SJSA1 (cell line): ENCODE results near the gene KLHL36. TPM values are rescaled to one million over a fixed set of nuclear protein-coding genes. Genes with fewer than 3 reads are reported as not detected.
A peak's percentile ranks its signal among the peaks of the same experiment; 100 is the strongest.

Experiments
- DNase-seq, 2 experiments: peaks; one replicate each; pipeline ENCODE4 v3.0.0-alpha.2; 2015 to 2020; ENCODE audit warnings: low spot score in 2 of 2, low read depth in 1 of 2
- H3K27ac ChIP-seq: fragments of 250-450 bp; sonication (Bioruptor Pico); 2 replicates; pipeline ENCODE4 v1.5.1; 2020; ENCODE audit warnings: mild to moderate bottlenecking, moderate library complexity
- H3K27me3 ChIP-seq: fragments of 250-450 bp; sonication (Bioruptor Pico); replicated peaks from 2 replicates; pipeline ENCODE4 v1.5.1; 2020; ENCODE audit warnings: mild to moderate bottlenecking, moderate library complexity
- H3K36me3 ChIP-seq: fragments of 250-450 bp; sonication (Bioruptor Pico); 2 replicates; pipeline ENCODE4 v1.5.1; 2020; ENCODE audit warnings: mild to moderate bottlenecking
- H3K4me1 ChIP-seq: fragments of 250-450 bp; sonication (Bioruptor Pico); replicated peaks from 2 replicates; pipeline ENCODE4 v1.6.1; 2021; ENCODE audit warnings: mild to moderate bottlenecking
- H3K4me3 ChIP-seq: fragments of 250-450 bp; sonication (Bioruptor Pico); 2 replicates; pipeline ENCODE4 v1.5.1; 2020; ENCODE audit warnings: mild to moderate bottlenecking
- H3K9me3 ChIP-seq: fragments of 250-450 bp; sonication (Bioruptor Pico); replicated peaks from 2 replicates; pipeline ENCODE4 v1.5.1; 2020; ENCODE audit warnings: mild to moderate bottlenecking
- total RNA-seq: library from RNA; depleted of rRNA; stranded (reverse); fragments of >200 nt; shearing (Covaris generic); gene quantifications from 2 replicates; pipeline ENCODE4 v1.2.3, GENCODE V29; 2014

Gene KLHL36
- total RNA-seq, 1 experiment from 2014 or later: 45.8 TPM

DNA sequence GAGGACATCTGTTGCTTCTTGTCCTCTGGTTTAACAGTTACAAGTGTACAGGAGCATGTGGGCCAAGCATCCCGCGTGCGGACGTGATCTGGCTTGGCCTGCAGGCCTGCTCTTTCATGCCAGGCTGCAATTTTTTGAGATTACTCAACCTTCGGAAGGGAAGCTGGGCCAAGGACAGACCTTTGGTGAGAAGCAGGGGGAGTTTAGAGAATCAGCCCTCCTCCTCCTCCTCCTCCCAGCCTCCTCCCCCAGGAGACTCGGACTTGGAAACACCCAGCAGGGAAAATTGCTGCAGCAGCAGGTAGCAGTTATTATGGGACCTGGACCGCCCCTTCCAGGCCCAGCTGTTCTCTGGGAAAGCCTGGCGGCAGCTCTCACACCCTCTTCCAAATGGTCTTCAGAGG lies 5.1 kb upstream of the KLHL36 start:
- Histone ChIP-seq H3K27me3 (no peaks in the 10 kb centered on the region), H3K36me3 (no peaks in the 10 kb centered on the region), H3K4me1 (peaks cover 42% of the 10 kb centered on the region), H3K9me3 (no peaks in the 10 kb centered on the region), H3K4me3 (no peak overlapping the region), H3K27ac (peak overlapping the region; percentile 67)
- DNase-seq: peak; percentile 76 to 83

DNA sequence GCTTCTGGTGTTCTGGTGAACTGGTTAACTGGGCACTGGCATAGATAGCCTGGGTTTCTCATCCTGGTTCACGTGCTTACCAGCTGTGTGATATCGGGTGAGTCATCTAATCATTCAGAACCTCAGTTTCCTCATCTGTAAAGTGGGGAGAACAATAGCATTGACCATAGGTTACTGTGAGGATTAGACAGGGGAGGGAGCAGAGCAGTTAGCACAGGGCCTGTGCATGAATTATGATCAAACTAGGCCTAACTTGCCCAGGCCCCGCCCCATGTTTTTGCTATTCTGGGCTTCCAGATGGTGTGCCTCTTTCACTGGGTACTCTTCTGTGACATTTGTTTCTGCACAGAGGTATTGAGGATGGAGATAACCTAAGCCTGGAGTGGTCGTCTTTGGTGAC lies 4.6 kb upstream of the KLHL36 start:
- H3K9me3 ChIP-seq: no peaks in the 10 kb centered on the region
- no peaks in the 10 kb centered on the region for H3K27me3 ChIP-seq
- no peaks in the 10 kb centered on the region for H3K36me3 ChIP-seq
- DNase-seq: no peak
- H3K27ac ChIP-seq: peak overlapping the region; percentile 67
- H3K4me1 ChIP-seq: peaks cover 43% of the 10 kb centered on the region
- no peak overlapping the region for H3K4me3 ChIP-seq

DNA sequence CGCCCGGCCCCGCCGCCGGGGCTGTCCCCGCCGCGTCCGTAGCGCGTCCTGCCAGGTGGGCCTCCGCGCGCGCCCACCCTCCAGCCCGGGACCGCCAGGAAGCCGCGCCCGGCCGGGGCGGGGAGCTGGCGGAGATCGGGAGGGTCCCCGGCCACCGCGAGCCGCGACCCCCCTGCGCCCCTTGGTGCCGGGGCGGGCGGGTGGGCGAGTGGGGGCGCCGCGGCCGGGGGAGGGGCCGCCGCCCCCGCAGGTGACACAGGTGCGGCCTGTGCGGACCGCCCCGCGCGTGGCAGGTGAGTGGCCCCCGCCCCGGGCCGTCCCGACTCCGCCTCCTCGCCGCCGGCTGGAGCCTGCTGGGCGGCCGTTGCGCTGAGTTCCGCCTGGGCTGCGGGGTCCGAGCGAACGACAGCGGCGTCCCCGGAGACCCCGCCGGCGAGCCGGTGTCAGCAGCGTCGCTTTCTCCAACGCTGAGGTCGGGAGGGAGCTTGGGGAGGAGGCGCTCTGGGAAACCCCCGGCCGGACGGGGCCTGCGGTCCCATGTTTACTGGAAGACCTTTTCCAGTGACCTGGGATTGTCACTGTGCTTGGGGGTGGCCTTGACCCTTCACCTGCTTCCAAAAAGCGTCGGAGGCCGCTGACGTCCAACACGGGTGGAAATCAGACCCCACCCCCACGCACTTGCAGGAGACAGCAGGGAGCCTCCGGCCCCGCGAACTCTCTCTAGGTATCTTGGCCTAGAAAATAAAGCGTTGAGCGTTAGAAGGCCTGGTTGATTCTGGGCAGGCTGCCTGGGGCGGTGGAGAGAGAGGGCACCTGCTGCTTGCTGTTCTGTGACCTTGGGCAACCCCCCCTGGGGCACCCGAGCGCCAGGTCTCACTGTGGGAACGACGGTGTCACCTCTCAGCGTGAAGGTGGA lies 542 bp downstream of the KLHL36 start:
- peak in 1 of 2 experiments; percentile 23 for DNase-seq
- Histone ChIP-seq H3K9me3 (no peaks in the 10 kb centered on the region), H3K27ac (no peak overlapping the region), H3K27me3 (no peaks in the 10 kb centered on the region), H3K36me3 (peaks cover 34% of the 10 kb centered on the region), H3K4me1 (peaks cover 32% of the 10 kb centered on the region), H3K4me3 (peak overlapping the region; percentile 65)

DNA sequence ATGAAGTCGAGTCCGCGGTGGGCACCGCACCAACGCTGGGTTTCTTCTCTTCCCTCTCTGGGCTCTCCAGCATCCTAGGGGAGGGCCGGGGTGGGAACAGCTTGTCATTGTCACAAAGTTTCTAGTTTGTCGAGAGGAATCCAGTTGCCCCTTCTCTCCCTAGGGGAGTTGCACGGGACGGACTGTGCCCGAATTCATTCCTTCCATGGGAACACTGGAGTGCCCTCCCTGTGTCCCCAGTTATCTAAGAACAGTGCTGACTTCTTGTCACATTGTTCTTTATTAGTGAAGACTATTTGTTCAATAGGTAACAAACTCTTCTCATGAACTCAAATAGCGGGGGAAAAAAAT lies 1.2 kb downstream of the KLHL36 start:
- Histone ChIP-seq H3K4me3 (peak overlapping the region; percentile 65), H3K36me3 (peaks cover 40% of the 10 kb centered on the region), H3K27ac (no peak overlapping the region), H3K27me3 (no peaks in the 10 kb centered on the region), H3K4me1 (peaks cover 27% of the 10 kb centered on the region), H3K9me3 (no peaks in the 10 kb centered on the region)
- no peak for DNase-seq

DNA sequence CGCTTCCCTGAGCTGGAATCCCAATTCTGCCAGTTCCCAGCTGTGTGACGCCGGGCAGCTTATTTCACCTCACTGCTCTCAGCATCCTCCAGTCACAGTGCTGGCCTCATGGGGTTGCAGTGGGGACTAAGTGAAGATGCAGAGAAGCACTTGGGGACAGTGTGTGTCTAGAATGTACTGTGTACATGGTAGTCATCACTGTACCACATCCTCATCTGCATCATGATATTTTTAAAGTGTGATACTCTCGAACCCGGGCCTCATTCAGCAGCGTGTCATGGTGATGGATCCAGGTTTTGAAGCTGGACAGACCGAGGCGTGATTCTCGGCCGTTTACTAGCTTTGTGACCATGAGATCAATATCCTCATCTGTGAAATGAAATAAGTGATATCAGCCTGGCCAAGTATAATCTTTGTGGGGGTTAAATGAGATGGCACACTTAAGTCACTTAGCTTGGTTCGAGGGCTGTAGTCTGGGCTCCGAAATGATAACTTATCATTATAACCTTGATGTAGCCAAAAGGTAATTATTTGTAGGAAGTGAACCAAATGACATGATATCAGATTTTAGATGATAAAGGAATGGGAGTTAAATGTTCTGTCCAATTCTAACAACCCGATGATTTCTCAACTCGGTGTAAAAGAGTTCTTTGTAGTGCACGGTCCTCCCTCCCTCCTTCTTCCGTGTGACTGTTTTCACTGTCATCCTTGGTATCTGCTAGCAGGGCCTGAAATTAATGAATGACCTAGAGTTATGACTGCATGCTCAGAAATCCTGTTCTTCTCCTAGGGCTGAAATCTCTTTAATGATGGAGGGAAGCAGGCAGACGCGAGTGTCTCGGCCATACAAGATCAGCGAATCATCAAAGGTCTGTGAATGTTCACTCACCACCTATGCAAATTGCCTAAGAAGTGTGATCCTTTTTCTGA lies 2.0 kb downstream of the KLHL36 start:
- Histone ChIP-seq H3K4me3 (no peak overlapping the region), H3K36me3 (peaks cover 45% of the 10 kb centered on the region), H3K4me1 (peaks cover 26% of the 10 kb centered on the region), H3K27ac (no peak overlapping the region), H3K27me3 (no peaks in the 10 kb centered on the region), H3K9me3 (no peaks in the 10 kb centered on the region)
- DNase-seq: peak in 1 of 2 experiments; percentile 12

DNA sequence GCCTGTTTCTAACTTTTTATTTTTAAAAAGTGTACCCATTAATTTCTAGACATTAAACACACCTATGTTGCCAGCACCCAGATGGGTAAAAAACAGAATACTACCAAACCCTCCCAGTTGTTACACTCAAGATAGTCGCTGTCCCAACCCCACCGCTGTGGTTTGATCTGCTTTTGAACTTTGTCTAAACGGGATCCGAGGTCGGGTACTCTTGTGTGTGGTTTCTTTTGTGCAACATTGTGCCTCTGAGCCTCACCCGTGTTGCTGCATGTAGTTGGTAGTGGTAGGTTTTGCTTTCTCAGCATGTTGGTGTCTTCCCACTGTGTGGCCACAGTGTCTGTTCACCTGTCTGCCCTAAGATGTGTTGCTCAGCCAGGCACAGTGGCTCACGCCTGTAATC lies 4.3 kb downstream of the KLHL36 start:
- Histone ChIP-seq H3K27me3 (no peaks in the 10 kb centered on the region), H3K4me3 (no peak overlapping the region), H3K9me3 (no peaks in the 10 kb centered on the region), H3K27ac (no peak overlapping the region), H3K4me1 (peaks cover 22% of the 10 kb centered on the region), H3K36me3 (peaks cover 54% of the 10 kb centered on the region)
- no peak for DNase-seq

DNA sequence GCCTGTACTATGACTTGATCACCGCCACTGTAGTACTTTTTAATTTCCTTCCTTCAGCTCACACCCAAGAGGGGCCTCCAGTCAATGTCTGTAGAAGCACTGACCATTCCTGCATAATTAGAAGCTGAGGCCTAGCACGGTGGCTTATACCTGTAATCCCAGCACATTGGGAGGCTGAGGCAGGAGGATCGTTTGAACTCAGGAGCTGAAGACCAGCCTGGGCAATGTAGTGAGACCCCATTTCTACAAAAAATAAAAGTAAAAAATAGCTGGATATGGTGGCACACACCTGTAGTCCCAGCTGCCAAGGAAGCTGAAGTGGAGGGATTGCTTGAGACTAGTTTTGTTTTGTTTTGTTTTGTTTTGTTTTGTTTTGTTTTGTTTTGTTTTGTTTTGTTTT lies 5.9 kb downstream of the KLHL36 start:
- H3K9me3 ChIP-seq: no peaks in the 10 kb centered on the region
- no peak for DNase-seq
- H3K27me3 ChIP-seq: no peaks in the 10 kb centered on the region
- no peak overlapping the region for H3K4me3 ChIP-seq
- H3K4me1 ChIP-seq: peaks cover 10% of the 10 kb centered on the region
- H3K36me3 ChIP-seq: peaks cover 66% of the 10 kb centered on the region
- no peak overlapping the region for H3K27ac ChIP-seq

DNA sequence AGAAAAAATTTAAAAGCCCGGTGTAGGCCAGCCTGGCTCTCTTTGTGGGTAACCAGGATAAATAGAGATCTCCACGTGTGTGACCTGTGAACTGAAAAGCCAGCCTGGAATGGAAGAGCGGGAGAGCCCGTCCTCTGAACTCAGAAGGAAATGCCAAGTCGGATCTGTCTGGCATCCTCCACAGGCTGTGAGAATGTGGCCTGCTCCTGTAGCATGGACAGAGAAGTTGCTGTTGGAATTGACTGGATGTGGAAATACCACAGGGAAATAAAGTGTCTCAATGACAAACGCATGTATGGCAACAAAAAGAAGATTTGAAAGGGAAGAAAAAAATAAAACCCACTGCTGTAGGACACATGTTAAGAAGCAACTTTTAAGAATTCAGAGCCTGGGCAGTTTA lies 6.7 kb downstream of the KLHL36 start:
- H3K27ac ChIP-seq: no peak overlapping the region

DNA sequence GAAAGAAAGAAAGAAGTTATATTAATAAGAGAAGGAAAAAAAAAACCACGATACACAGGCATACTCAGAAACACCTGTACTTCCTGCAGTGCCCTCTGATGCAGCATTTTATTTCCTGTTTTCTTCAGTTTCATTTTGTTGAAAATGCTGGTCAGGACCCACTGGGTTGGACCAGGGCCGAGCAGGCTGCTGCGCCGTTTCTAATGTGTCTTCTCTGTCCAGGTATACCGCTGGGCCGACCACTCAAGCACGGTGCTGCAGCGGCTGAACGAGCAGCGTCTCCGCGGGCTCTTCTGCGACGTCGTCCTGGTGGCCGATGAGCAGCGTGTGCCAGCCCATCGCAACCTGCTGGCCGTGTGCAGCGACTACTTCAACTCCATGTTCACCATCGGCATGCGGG lies 8.3 kb downstream of the KLHL36 start:
- peaks cover 12% of the 10 kb centered on the region for H3K4me1 ChIP-seq
- no peak for DNase-seq
- no peaks in the 10 kb centered on the region for H3K9me3 ChIP-seq
- H3K27me3 ChIP-seq: no peaks in the 10 kb centered on the region
- H3K4me3 ChIP-seq: no peak overlapping the region
- no peak overlapping the region for H3K27ac ChIP-seq
- H3K36me3 ChIP-seq: peaks cover 78% of the 10 kb centered on the region

More for the DNA sequence above, 6.7 kb downstream of the KLHL36 start:
- Histone ChIP-seq H3K27me3 (no peaks in the 10 kb centered on the region), H3K9me3 (no peaks in the 10 kb centered on the region), H3K4me3 (no peak overlapping the region), H3K36me3 (peaks cover 71% of the 10 kb centered on the region), H3K4me1 (peaks cover 6% of the 10 kb centered on the region; the same call in 1 of the 2 replicates)
- no peak for DNase-seq

DNA sequence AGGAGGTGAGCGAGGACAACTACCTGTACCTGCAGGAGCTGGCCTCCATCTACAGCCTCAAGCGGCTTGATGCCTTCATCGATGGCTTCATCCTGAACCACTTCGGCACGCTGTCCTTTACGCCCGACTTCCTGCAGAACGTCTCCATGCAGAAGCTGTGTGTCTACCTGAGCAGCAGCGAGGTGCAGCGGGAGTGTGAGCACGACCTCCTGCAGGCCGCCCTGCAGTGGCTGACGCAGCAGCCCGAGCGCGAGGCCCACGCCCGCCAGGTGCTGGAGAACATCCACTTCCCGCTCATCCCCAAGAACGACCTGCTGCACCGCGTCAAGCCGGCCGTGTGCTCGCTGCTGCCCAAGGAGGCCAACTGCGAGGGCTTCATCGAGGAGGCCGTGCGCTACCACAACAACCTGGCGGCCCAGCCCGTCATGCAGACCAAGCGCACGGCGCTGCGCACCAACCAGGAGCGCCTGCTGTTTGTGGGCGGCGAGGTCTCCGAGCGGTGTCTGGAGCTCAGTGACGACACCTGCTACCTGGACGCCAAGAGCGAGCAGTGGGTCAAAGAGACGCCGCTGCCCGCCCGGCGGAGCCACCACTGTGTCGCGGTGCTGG lies 9.0 kb downstream of the KLHL36 start:
- H3K36me3 ChIP-seq: peaks cover 79% of the 10 kb centered on the region
- no peaks in the 10 kb centered on the region for H3K9me3 ChIP-seq

DNA sequence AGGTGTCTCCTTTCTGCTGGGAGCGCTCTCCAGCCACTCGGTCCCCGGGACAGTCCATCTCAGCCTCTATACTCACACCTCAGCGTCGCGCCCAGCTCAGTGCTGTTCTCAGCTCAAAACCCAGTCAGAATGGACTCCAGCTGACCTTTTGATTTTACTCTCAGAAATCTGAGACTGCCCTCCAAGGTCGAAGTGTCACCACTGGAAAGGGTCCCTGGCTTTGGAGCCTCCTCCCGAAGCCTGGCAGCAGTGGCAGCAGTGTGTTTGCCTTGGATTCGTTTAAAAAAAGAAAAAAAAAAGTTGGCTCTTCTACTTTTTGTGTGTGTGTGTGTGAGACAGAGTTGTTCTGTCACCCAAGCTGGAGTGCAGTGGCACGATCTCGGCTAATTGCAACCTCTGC lies 10.4 kb downstream of the KLHL36 start:
- Histone ChIP-seq H3K36me3 (peaks cover 73% of the 10 kb centered on the region), H3K9me3 (no peaks in the 10 kb centered on the region), H3K27me3 (no peaks in the 10 kb centered on the region), H3K27ac (no peak overlapping the region), H3K4me3 (no peak overlapping the region), H3K4me1 (peaks cover 32% of the 10 kb centered on the region)
- DNase-seq: no peak

More for the DNA sequence above, 9.0 kb downstream of the KLHL36 start:
- no peak for DNase-seq
- Histone ChIP-seq H3K4me1 (peaks cover 19% of the 10 kb centered on the region), H3K27ac (no peak overlapping the region), H3K4me3 (no peak overlapping the region), H3K27me3 (no peaks in the 10 kb centered on the region)

DNA sequence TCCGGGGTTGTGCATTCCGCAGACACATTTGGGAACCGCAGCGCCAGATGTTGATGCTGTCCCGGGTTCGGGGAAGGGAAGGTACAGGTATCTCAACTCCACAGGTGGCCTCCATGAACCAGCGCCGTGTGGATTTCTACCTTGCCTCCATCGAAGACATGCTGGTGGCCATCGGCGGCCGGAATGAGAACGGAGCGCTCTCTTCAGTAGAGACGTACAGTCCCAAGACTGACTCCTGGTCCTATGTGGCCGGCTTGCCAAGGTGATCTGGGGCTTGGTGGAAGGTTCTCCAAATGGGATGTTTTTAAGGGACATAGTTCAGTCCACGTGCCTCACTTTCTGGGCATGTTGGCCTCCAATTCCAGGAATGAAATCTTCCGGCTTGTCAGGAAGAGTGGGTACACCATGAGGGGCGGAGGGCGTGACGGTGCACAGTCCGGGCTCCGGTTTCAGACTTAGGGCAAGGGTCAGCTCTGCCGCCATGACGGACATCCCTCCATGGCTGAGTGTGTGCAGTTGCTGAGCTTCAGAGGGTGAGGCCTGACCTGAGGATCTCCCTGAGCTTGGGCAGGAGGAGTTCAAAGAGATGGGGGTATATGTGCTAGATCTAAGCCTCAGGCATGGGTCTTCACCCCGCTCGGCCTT lies 11.5 kb downstream of the KLHL36 start:
- peaks cover 65% of the 10 kb centered on the region for H3K36me3 ChIP-seq
- H3K27me3 ChIP-seq: no peaks in the 10 kb centered on the region

DNA sequence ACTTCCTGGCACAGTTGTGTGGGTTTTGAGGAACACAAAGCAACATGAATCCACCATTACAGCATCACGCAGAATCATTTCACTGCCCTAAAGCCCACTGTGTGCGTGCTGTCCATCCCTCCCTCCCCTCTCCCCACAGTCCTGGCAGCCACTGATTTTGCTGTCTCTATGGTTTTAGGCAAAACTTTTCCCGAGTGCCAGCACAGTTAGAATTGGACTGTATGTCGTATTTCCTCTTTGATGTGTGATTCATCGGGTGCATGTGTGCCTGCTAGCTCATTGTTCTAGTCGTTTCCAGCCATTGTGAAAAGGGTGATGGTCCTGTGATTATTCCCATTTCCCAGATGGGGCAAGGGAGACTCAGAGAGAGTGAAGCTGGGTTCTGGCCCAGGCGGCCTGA lies 12.7 kb downstream of the KLHL36 start:
- DNase-seq: peak in 1 of 2 experiments; percentile 26
- no peak overlapping the region for H3K4me3 ChIP-seq
- H3K4me1 ChIP-seq: peaks cover 55% of the 10 kb centered on the region
- peak overlapping the region; percentile 40 for H3K27ac ChIP-seq
- H3K27me3 ChIP-seq: no peaks in the 10 kb centered on the region
- no peaks in the 10 kb centered on the region for H3K9me3 ChIP-seq
- H3K36me3 ChIP-seq: peaks cover 61% of the 10 kb centered on the region

More for the DNA sequence above, 11.5 kb downstream of the KLHL36 start:
- DNase-seq: no peak
- Histone ChIP-seq H3K27ac (no peak overlapping the region), H3K4me3 (no peak overlapping the region), H3K4me1 (peaks cover 43% of the 10 kb centered on the region), H3K9me3 (no peaks in the 10 kb centered on the region)
